H9 (cell line): ENCODE results near the gene HSPA4. TPM values are rescaled to one million over a fixed set of nuclear protein-coding genes. Genes with fewer than 3 reads are reported as not detected.

Source experiments
- DNase-seq: peaks from one replicate; pipeline ENCODE4 v3.0.0-alpha.2; 2017
- H2AFZ ChIP-seq: one replicate; pipeline ENCODE4 v1.6.1; 2013; ENCODE audit warnings: mild to moderate bottlenecking, low read length, control low read depth, moderate library complexity
- H2AK5ac ChIP-seq: 2 replicates; pipeline ENCODE4 v1.6.1; 2013; ENCODE audit warnings: low read length, control low read depth, mixed read lengths; ENCODE audit not compliant: insufficient read length
- H2BK120ac ChIP-seq: one replicate; pipeline ENCODE4 v1.6.1; 2013; ENCODE audit warnings: low read depth, mild to moderate bottlenecking, low read length, control low read depth, inconsistent platforms; ENCODE audit not compliant: poor library complexity, severe bottlenecking
- H2BK12ac ChIP-seq: 2 replicates; pipeline ENCODE4 v1.6.1; 2013; ENCODE audit warnings: low read length, control low read depth, mixed read lengths, low read depth; ENCODE audit not compliant: insufficient read length
- H2BK15ac ChIP-seq: 2 replicates; pipeline ENCODE4 v1.6.1; 2013; ENCODE audit warnings: low read depth, low read length, control low read depth
- H2BK20ac ChIP-seq: one replicate; pipeline ENCODE4 v1.6.1; 2013; ENCODE audit warnings: low read depth, mild to moderate bottlenecking, low read length, control low read depth, inconsistent platforms; ENCODE audit not compliant: poor library complexity, severe bottlenecking
- H2BK5ac ChIP-seq: 2 replicates; pipeline ENCODE4 v1.6.1; 2013; ENCODE audit warnings: low read length, control low read depth, mixed read lengths; ENCODE audit not compliant: insufficient read length
- H3K14ac ChIP-seq: 2 replicates; pipeline ENCODE4 v1.6.1; 2013; ENCODE audit warnings: low read length, control low read depth; ENCODE audit not compliant: insufficient read depth
- H3K18ac ChIP-seq: 2 replicates; pipeline ENCODE4 v1.6.1; 2013; ENCODE audit warnings: low read depth, mild to moderate bottlenecking, mixed read lengths, low read length, control low read depth; ENCODE audit not compliant: insufficient read length
- H3K23ac ChIP-seq: 2 replicates; pipeline ENCODE4 v1.6.1; 2013; ENCODE audit warnings: low read length, control low read depth, mixed read lengths, low read depth; ENCODE audit not compliant: insufficient read length
- H3K23me2 ChIP-seq: 2 replicates; pipeline ENCODE4 v1.6.1; 2013; ENCODE audit warnings: low read depth, mild to moderate bottlenecking, mixed read lengths, low read length, control low read depth; ENCODE audit not compliant: insufficient read length, poor library complexity, severe bottlenecking
- H3K27ac ChIP-seq: 2 replicates; pipeline ENCODE4 v1.5.1; 2013; ENCODE audit warnings: low read length, control low read depth, mixed read lengths, low read depth; ENCODE audit not compliant: insufficient read length
- H3K27me3 ChIP-seq: 2 replicates; pipeline ENCODE4 v1.6.1; 2013; ENCODE audit warnings: low read length, control low read depth, inconsistent platforms; ENCODE audit not compliant: insufficient read depth
- H3K4ac ChIP-seq: 2 replicates; pipeline ENCODE4 v1.6.1; 2013; ENCODE audit warnings: low read depth, mild to moderate bottlenecking, control low read depth, inconsistent platforms, low read length, moderate library complexity
- H3K4me1 ChIP-seq: 2 replicates; pipeline ENCODE4 v1.6.1; 2013; ENCODE audit warnings: low read length, control low read depth, inconsistent platforms; ENCODE audit not compliant: insufficient read depth
- H3K4me2 ChIP-seq: 2 replicates; pipeline ENCODE4 v1.6.1; 2013; ENCODE audit warnings: low read length, control low read depth, mixed read lengths; ENCODE audit not compliant: insufficient read length, insufficient read depth
- H3K56ac ChIP-seq: 2 replicates; pipeline ENCODE4 v1.6.1; 2013; ENCODE audit warnings: low read depth, mild to moderate bottlenecking, mixed read lengths, low read length, control low read depth; ENCODE audit not compliant: insufficient read length
- H3K79me1 ChIP-seq: 2 replicates; pipeline ENCODE4 v1.6.1; 2013; ENCODE audit warnings: low read depth, mild to moderate bottlenecking, moderate library complexity, low read length, control low read depth, inconsistent platforms; ENCODE audit not compliant: insufficient read depth, poor library complexity, severe bottlenecking
- H3K79me2 ChIP-seq: 2 replicates; pipeline ENCODE4 v1.6.1; 2013; ENCODE audit warnings: low read length, control low read depth, inconsistent platforms; ENCODE audit not compliant: insufficient read depth
- H3K9ac ChIP-seq: 2 replicates; pipeline ENCODE4 v1.6.1; 2013; ENCODE audit warnings: low read length, control low read depth, mixed read lengths; ENCODE audit not compliant: insufficient read length; ENCODE audit errors: extremely low read depth
- H3K9me3 ChIP-seq: one replicate; pipeline ENCODE4 v1.6.1; 2013; ENCODE audit warnings: low read depth, low read length, inconsistent platforms; ENCODE audit not compliant: control insufficient read depth
- H3T11ph ChIP-seq: one replicate; pipeline ENCODE4 v1.6.1; 2013; ENCODE audit warnings: mild to moderate bottlenecking, low read length, control low read depth, inconsistent platforms
- H4K20me1 ChIP-seq: one replicate; pipeline ENCODE4 v1.6.1; 2013; ENCODE audit not compliant: control insufficient read depth, insufficient read length, insufficient read depth
- H4K5ac ChIP-seq: 2 replicates; pipeline ENCODE4 v1.6.1; 2013; ENCODE audit warnings: low read depth, mild to moderate bottlenecking, mixed read lengths, low read length, control low read depth; ENCODE audit not compliant: insufficient read length
- H4K8ac ChIP-seq: replicated peaks from 2 replicates; pipeline ENCODE4 v1.6.1; 2013; ENCODE audit warnings: low read length, control low read depth, mixed read lengths, low read depth; ENCODE audit not compliant: insufficient read length
- H4K91ac ChIP-seq: 2 replicates; pipeline ENCODE4 v1.6.1; 2013; ENCODE audit warnings: low read depth, mild to moderate bottlenecking, moderate library complexity, mixed read lengths, low read length, control low read depth; ENCODE audit not compliant: insufficient read length
- H3K27ac Mint-ChIP-seq, 3 experiments: 2 replicates in 2 of 3; 3 replicates in 1 of 3; pipeline ENCODE4 v1.8.0; 2020 to 2021; ENCODE audit warnings: mixed read lengths in 3 of 3, mild to moderate bottlenecking in 1 of 3, moderate library complexity in 1 of 3
- H3K27me3 Mint-ChIP-seq: 2 replicates; pipeline ENCODE4 v1.8.0; 2021; ENCODE audit warnings: low read depth, mild to moderate bottlenecking, moderate library complexity, mixed read lengths
- H3K36me3 Mint-ChIP-seq, 3 experiments: 2 replicates in 2 of 3; 3 replicates in 1 of 3; pipeline ENCODE4 v1.8.0; 2020 to 2021; ENCODE audit warnings: low read depth in 3 of 3, mixed read lengths in 3 of 3; ENCODE audit not compliant: insufficient read depth in 1 of 3
- H3K4me1 Mint-ChIP-seq, 2 experiments: 2 replicates each; pipeline ENCODE4 v1.8.0; 2020; ENCODE audit warnings: mixed read lengths in 2 of 2
- H3K4me3 Mint-ChIP-seq, 2 experiments: 2 replicates in 1 of 2; 3 replicates in 1 of 2; pipeline ENCODE4 v1.8.0; 2020 to 2021; ENCODE audit warnings: mild to moderate bottlenecking in 2 of 2, mixed read lengths in 2 of 2, moderate library complexity in 1 of 2
- H3K9me3 Mint-ChIP-seq, 2 experiments: 2 replicates in 1 of 2; 3 replicates in 1 of 2; pipeline ENCODE4 v1.8.0; 2020; ENCODE audit warnings: mild to moderate bottlenecking in 2 of 2, mixed read lengths in 2 of 2, moderate library complexity in 1 of 2
- WGBS: extraction: QIAGEN DNeasy Blood & Tissue Kit; methylation state at CpG from one replicate; pipeline ENCODE4 v1.1.7; 2013; ENCODE audit warnings: missing lambda C conversion rate, low lambda C conversion rate, mixed read lengths; ENCODE audit not compliant: insufficient read length; ENCODE audit errors: extremely low coverage; 5-methylcytosine and 5-hydroxymethylcytosine counted together
- total RNA-seq: library from RNA; stranded (reverse); gene quantifications from 2 replicates; pipeline ENCODE4 v1.2.1, GENCODE V29; 2021
- TF ChIP-seq, protein P1 (sequence below): fragments of 200-600 bp; sonication (generic); conservative IDR thresholded peaks from 3 replicates; pipeline ENCODE4 v1.8.0; 2021; ENCODE audit warnings: antibody characterized with exemption, mild to moderate bottlenecking

The HSPA4 gene
- total RNA-seq, 1 experiment from 2014 or later: 293 TPM

DNA sequence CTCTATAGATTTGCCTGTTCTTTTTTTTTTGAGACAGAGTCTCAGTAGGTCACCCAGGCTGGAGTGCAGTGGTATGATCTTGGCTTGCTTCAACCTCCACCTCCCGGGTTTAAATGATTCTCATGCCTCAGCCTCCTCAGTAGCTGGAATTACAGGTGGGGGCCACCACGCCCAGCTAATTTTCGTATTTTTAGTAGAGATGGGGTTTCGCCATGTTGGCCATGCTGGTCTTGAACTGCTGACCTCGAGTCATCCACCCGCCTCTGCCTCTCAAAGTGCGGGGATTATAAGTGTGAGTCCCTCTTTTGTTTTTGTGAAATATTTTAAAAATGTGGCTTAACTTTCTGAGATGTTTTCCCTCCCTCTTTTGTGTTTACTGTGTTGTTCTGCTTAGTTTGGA, 29.2 kb downstream of the HSPA4 start:
- no peaks in the 10 kb centered on the region for H3K4me1 ChIP-seq
- H3K18ac ChIP-seq: no peak overlapping the region
- H3T11ph ChIP-seq: no peak overlapping the region
- no peak overlapping the region for H4K5ac ChIP-seq
- DNase-seq: no peak
- peaks cover 2% of the 10 kb centered on the region for H3K23me2 ChIP-seq
- no peak overlapping the region for H2BK15ac ChIP-seq
- no peak overlapping the region for H2BK120ac ChIP-seq
- no peak overlapping the region for H3K23ac ChIP-seq
- H4K91ac ChIP-seq: no peak overlapping the region
- no peak overlapping the region for H2BK20ac ChIP-seq
- no peak overlapping the region for H2AFZ ChIP-seq
- H3K27ac Mint-ChIP-seq: peak overlapping the region; percentile 76 to 95 (median 90)
- H3K27me3 ChIP-seq: no peaks in the 10 kb centered on the region
- H3K4me1 Mint-ChIP-seq: peaks cover 11% of the 10 kb centered on the region in 2 experiments
- H3K27ac ChIP-seq: no peak overlapping the region
- no peak overlapping the region for H4K8ac ChIP-seq
- no peak overlapping the region for H3K4ac ChIP-seq
- H3K4me3 Mint-ChIP-seq: no peak overlapping the region; a peak in 1 of 5 replicates
- H2AK5ac ChIP-seq: no peak overlapping the region
- no peaks in the 10 kb centered on the region for H3K9me3 Mint-ChIP-seq
- H3K79me1 ChIP-seq: peaks cover 21% of the 10 kb centered on the region
- peaks cover 49 to 81% (median 69%) of the 10 kb centered on the region in 3 experiments; a peak in 6 of 7 replicates for H3K36me3 Mint-ChIP-seq
- H3K14ac ChIP-seq: no peak overlapping the region
- no peak overlapping the region for H3K56ac ChIP-seq
- H3K4me2 ChIP-seq: no peak overlapping the region
- H4K20me1 ChIP-seq: no peaks in the 10 kb centered on the region
- H2BK5ac ChIP-seq: no peak overlapping the region
- no peaks in the 10 kb centered on the region for H3K27me3 Mint-ChIP-seq
- H3K9me3 ChIP-seq: no peaks in the 10 kb centered on the region
- no peak overlapping the region for H3K9ac ChIP-seq
- TF ChIP-seq, protein P1, sequence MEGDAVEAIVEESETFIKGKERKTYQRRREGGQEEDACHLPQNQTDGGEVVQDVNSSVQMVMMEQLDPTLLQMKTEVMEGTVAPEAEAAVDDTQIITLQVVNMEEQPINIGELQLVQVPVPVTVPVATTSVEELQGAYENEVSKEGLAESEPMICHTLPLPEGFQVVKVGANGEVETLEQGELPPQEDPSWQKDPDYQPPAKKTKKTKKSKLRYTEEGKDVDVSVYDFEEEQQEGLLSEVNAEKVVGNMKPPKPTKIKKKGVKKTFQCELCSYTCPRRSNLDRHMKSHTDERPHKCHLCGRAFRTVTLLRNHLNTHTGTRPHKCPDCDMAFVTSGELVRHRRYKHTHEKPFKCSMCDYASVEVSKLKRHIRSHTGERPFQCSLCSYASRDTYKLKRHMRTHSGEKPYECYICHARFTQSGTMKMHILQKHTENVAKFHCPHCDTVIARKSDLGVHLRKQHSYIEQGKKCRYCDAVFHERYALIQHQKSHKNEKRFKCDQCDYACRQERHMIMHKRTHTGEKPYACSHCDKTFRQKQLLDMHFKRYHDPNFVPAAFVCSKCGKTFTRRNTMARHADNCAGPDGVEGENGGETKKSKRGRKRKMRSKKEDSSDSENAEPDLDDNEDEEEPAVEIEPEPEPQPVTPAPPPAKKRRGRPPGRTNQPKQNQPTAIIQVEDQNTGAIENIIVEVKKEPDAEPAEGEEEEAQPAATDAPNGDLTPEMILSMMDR: no peak
- WGBS: no CpG with 5 or more reads among the region's 7 CpGs
- peaks cover 15% of the 10 kb centered on the region; the same call in 1 of the 2 replicates for H3K79me2 ChIP-seq
- no peak overlapping the region for H2BK12ac ChIP-seq
